UCSD-AML1 (cell line): Measurements from ENCODE around the gene TMEM39B.
"Not testable (repeated sequence)": the region's sequence is repeated elsewhere in the genome, so short reads cannot be mapped to it uniquely, and the experiment has no call there.

ENCODE experiments used
- DNase-seq: peaks from one replicate; lab custom pipeline; 2025; ENCODE audit not compliant: unreplicated experiment; lab: John Stamatoyannopoulos, UW

The TMEM39B gene

DNA sequence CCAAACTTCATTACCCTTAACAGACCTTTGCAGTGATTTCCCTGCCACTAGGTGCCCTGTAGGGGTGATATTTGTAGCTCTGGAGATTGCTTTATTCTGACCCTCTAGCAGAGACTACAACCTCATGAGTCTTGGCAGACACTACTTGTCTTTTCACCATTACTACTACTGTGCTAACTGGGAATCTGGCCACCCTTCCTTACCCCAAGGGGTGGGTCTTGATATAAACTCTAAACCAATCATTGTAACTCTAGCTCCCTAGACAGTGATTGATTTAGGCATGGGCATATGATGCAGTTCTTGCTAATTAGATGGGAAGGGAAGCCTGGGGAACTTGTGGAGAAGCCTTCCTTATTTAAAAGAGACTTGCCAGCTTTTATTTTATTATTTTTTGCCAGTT is 39.0 kb downstream of the TMEM39B start:
- DNase-seq: no peak

DNA sequence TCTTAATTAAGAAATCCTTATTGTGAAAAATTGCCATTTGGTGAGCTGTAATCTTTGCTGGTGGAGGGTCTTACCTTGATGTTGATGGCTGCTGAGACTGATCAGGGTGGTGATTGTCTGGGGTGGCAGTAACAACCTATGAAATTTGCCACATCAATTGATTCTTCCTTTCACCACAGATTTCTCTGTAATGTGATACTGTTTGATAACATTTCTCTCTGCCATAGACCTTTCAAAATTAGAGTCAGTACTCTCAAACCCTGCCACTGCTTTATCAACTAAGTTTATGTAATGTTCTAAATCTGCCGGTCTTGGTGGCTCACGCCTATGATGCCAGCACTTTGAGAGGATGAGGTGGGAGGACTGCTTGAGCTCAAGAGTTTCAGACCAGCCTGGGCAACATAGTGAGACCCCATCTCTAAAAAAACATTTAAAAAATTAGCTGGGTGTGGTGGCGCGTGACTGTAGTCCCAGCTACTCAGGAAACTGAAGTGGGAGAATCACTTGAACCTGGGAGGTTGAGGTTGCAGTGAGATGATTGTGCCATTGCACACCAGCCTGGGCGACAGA is 40.2 kb downstream of the TMEM39B start:
- no peak for DNase-seq

DNA sequence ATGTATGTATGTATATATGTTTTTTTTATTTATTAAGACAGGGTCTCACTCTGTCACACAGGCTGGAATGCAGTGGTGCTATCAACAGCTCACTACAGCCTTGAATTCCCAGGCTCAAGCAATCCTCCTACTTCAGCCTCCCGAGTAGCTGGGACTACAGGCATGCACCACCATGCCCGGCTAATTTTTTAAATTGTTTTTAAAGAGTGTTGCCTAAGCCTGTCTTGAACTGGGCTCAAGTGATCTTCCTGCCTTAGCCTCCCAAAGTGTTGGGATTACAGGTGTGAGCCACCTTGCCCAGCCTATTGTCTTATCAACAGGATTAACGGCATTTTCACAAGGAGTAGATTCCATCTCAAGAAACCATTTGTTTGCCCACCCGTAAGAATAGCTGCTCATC is 40.7 kb downstream of the TMEM39B start:
- not testable (repeated sequence) for DNase-seq

DNA sequence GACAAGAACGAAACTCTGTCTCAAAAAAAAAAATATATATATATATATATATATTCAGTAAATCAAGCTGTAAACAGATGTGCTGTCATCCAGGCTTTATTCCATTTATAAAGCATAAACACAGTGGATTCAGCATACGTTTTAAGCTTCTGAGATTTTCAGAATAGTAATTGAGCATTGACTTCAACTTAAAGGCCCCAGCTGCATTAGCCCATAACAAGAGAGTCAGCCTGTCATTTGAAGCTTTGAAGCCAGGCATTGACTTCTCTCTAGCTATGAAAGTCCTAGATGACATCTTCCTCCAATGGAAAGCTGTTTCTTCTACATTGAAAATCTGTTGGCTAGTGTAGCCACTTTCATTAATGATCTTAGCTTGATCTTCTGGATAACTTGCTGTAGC is 41.7 kb downstream of the TMEM39B start:
- no peak for DNase-seq

DNA sequence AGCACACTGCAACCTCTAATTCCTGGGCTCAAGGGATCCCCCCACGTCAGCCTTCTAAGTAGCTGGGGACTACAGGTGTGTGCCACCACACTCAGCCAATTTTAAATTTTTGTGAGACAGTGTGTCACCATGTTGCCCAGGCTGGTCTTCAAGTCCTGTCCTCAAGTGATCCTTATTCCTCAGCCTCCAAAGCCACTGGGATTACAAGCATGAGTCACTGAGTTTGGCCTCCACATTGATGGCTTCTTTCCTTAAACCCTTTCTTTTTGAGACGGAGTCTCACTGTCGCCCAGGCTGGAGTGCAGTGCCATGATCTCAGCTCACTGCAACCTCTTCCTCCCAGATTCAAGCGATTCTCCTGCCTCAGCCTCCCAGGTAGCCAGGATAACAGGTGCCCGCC is 42.8 kb downstream of the TMEM39B start:
- DNase-seq: no peak

DNA sequence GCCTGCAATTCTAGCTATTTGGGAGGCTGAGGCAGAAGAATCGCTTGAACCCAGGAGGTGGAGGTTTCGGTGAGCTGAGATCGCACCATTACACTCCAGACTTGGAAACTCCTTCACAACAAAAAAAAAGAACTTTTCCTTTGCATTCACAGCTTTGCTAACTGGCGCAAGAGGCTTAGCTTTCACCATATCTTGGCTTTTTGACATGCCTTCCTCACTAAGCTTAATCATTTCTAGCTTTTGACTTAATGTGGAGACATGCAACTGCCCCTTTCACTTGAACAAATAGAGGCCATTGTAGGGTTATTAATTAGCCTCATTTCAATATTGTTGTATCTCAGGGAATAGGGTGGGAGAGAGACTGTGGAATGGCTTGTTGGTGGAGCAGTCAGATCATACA is 43.8 kb downstream of the TMEM39B start:
- DNase-seq: no peak

DNA sequence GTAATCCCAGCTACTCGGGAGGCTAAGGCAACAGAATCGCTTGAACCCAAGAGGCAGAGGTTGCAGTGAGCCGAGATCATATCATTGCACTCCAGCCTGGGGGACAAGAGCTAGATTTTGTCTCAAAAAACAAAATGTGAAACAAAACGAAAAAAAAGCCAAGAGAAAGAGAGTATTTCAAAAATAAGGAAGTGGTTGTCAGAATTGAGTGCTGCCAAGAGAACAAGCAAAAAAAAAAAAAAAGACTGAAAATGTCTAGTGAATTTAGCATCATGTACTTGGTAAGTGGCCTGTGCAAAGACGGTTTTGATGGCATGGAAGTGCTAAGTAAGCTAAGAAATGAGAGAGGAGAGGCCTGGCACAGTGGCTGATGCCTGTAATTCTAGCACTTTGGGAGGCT is 49.4 kb downstream of the TMEM39B start:
- DNase-seq: no peak

DNA sequence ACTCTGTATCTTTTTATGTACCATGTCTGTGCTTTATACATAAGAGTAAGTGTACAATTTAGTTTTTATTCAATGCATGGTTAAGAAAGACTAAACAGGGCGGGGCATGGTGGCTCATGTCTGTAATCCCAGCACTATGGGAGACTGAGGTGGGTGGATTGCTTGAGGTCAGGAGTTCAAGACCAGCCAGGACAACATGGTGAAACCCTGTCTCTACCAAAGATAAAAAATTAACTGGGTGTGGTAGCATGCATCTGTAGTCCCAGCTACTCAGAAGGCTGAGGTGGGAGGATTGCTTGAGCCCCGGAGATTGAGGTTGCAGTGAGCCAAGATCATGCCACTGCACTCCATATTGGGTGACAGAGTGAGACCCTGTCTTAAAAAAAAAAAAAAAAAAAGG is 50.6 kb downstream of the TMEM39B start:
- not testable (repeated sequence) for DNase-seq

DNA sequence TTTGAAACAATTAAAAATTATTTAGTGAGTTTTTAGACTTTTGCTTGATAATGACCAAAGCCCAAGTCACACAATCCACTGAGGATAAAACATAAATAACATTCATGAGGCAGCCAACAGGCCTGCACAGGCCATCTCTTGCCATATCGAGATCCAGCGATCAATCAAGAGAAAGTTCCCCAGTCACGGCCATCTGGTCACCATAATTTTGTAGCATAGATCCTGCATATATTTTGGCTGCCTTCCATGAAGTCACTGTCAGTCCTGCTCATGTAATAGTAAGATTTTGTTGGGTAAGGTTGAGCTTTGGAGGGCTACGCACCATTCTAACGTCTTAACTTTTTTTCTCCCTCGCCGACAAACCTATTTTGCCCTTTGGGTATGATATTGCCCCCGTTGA is 52.6 kb downstream of the TMEM39B start:
- DNase-seq: no peak

DNA sequence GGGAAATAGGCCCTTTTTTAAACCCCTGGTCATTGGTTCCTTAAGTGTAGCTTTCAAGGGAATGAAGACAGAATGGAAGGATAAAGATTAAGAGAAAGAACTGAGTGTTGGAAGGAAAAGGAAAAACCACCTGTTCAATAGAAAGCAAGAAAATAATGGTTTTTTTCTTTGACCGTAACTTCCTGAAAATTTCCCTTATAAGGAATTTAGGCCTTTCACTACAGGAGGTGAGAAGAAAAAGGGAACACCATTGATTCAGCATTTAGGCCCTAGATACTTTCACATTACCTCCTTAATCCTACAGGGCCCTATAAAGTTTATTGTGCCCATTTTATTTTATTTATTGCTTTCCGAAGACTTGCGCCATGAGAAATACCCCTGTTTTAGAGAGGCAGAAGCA is 54.0 kb downstream of the TMEM39B start:
- no peak for DNase-seq

DNA sequence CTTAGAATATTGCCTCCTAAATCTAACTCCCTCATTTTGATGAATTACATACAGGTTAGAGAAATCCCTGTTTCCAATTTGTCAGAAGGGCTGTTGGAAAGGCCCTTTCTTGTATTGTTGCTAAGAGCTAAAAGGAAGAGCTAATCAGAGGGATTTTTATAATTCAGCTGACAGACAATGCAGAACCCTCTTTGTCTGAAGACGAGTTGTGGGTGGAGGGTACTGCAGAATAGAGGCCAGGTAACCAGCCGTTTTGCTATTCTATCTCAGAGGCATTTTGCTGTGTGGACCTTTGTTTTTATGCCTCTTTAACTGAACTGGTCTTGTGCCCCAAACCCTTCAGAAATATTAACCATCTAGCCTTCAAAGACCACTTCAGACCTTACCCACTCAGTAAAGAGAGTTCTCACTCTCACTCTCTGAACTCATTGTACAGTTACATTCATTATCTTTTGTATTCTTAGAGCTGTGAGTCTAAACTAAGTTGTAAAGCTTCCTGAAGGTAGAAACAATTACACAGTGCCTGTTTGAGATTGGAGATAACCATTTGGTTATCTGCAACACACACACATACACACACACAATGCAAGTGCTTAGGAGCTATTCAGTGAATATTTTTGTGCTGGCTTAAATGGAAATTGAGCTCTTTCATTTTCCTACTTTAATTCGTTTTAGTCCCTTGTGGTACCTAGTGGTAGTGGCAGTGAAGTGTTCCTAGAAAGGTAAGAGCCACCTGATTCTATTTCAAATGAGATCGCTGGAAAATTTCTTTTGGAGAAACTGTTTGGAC is 54.9 kb downstream of the TMEM39B start:
- DNase-seq: no peak

DNA sequence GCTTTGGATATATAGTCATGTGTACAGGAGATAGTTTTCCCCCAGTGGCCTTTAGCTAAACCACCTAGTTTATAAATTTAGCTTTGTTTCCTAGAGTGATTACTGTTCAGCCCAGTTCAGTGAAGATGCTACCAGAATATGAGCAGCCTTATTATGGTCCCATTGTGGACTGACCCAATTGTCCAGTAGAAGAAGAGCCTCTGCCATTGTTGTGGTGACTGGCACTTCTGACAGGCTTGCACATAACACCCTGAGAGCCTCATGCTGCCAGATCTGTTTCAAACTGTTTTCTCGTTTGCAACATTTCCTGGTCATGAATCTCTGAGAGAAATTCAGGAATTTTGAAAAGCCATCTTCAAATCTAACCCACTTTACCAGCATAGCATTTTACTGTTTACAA is 55.7 kb downstream of the TMEM39B start:
- DNase-seq: no peak

DNA sequence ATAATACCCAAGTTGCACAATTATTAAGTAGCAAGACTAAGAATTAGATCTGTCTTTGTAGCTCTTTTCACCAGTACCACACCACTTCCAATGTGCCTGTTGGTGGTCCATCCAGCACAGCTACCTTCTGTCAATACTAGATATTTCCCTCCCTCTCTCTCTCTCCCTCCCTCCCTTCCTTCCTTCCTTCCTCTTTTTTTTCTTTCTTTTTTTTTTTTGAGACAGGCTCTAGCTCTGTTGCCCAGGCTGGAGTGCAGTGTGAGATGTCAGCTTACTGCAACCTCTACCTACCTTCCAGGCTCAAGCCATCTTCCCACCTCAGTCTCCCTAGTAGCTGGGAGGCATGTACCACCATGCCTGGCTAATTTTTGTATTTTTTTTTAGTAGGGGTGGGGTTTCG is 56.2 kb downstream of the TMEM39B start:
- DNase-seq: no peak

DNA sequence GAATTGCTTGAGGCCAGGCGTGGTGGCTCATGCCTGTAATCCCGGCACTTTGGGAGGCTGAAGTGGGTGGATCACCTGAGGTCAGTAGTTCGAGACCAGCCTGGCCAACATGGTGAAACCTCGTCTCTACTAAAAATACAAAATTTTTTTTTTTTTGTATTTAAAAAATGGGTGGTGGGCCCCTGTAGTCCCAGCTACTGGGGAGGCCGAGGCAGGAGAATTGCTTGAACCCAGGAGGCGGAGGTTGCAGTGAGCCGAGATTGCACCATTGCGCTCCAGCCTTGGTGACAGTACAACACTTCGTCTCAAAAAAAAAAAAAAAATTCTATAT is 61.2 kb downstream of the TMEM39B start:
- not testable (repeated sequence) for DNase-seq

DNA sequence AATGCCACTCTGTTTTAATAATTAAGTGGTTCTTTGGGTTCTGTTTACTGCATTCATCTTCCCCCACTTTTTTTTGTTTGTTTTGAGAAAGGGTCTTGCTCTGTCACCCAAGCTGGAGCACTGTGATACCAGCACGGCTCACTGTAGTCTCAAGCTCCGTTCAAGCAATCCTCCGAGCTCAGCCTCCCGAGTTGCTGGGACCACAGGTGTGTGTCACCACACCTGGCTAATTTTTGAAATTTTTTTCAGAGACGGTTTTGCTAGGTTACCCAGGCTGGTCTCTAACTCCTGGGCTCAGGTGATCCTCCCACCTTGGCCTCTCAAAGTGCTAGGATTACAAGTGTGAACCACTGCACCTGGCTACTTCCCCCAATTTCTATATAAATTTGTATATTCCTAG is 64.4 kb downstream of the TMEM39B start:
- DNase-seq: no peak

DNA sequence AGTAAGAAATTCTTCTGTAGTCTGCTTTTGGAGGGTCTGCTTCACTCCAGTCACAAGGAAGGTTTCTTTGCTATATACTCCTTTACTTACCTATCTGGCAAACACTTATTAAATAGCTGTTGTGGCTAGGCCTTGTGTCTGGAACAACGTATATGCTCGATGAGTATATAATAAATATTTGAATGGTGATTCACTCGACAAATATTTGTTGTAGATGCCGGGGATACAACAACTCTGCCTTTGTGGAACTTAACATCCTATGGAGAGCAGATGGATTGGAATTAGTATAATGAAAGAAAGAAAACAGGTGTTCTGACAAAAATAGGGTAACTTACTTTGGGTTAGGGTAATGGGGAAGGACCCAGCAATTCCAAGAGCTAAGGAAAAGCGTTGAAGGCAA is 66.2 kb downstream of the TMEM39B start:
- no peak for DNase-seq

DNA sequence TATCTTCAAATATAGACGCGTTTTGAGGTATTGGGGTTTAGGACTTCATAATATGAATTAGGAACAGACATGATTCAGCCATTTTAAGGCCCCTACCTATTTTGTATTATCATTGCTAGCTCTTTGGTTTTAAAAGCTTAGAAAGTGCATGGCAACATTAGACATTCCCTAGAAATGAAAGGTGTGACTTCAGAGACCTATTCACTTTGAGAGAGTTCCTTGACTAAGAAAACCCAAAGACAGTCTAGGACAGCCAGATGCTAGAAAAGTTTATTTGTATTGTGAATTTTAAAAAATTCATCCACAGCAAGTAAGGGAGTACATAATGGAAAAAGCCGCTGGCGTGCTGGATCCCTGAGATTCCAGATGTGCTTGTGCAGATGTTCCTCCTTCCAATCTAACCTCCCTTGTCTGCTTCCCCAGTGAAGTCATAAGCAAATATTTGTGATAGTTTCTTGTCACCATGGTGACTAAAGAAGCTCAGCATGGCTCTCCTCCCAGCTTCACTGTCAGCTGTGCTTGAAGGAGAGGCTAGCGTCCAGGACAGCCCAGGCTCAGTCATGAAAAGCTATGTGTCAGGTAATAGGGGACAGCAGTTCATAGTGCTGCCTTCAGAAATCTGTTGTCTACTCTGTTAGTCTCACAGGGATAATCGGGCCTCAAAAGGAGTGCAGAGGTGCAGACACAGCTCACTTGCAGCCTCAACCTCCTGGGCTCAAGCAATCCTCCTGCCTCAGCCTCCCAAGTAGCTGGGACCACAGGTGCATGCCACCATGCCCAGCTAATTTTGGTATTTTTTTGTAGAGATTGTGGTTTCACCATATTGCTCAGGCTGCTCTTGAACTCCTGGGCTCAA is 69.9 kb downstream of the TMEM39B start:
- DNase-seq: no peak

DNA sequence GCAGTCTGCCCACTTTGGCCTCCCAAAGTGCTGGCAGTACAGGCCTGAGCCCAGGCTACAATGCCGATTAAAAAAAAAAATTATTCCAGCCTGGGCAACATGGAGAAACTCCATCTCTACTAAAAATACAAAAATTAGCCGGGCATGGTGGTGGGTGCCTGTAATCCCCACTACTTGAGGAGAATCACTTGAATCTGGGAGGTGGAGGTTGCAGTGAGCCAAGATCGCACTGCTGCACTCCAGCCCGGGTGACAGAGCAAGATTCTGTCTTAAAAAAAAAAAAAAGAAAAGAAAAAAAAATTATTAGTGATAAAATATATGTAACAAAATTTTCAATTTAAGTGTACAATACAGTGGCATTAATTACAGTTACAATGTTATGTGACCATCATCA is 70.6 kb downstream of the TMEM39B start:
- not testable (repeated sequence) for DNase-seq

DNA sequence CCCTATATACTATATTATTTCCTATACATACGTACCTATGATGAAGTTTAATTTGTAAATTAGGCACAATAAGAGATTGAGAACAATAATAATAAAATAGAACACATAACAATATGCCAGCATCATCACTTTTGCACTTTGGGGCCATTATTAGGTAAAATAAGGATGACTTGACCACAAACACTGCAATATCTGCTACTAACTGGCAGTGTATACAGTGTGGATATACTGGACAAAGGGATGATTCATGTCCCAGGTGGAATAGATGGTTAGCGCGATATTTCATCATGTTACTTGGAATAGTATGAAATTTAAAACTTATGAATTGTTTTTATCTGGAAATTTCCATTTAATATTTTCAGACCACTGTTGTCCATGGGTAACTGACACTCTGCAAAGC is 71.3 kb downstream of the TMEM39B start:
- DNase-seq: no peak

DNA sequence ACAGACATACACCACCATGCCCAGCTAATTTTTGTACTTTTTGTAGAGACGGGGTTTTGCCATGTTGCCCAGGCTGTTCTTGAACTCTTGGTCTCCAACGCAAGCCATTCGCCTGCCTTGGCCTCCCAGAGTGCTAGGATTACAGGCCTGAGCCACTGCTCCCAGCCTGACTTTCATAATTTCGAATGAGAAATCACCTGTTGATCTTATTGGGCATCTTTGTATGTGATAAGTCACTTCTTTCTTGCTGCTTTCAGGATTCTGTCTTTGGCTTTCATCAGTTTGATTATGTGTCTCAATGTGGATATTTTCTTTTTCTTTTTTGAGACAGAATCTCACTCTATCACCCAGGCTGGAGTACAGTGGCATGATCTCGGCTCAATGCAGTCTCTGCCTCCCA is 75.1 kb downstream of the TMEM39B start:
- DNase-seq: not testable (repeated sequence)

DNA sequence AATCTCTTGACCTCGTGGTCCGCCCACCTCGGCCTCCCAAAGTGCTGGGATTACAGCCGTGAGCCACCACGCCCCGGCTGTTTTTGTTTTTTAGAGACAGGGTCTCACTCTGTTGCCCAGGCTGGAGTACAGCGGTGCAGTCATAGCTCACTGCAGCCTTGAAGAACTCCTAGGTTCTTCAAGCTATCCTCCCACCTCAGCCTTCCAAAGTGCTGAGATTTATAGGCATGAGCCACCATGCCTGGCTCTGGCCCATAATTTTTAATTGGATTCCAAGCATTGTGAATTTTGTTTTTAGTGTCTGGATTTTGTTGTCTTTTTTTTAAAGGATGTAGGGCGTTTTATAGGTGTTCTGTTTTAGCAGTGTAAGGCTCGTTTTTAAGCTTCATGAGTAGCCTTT is 78.1 kb downstream of the TMEM39B start:
- no peak for DNase-seq

DNA sequence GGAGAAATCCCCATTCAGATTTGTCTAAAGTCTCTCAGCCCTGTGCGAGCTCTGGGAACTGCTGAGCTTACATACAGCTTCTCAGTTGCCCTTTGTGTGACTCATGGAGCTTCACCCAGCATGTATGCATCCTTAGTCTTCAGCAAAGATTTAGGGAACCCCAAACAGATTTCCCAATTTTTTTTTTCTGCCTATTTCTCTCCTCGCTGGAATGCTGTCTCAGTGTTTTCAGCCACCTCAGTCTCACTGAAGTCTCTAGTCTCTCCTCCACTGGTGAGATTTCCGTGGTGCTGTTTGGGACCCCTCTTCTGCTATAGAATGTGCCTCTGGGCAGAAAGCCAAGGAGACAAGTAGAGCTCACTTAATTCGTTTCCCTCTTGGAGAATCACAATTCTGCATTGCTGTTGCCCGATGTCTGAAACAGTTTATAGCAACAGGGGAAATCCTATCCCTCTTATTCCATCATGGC is 78.6 kb downstream of the TMEM39B start:
- DNase-seq: no peak
